RWPE1 (cell line): ENCODE results near the gene TTLL8.

Experiments
- CTCF ChIA-PET: fragments of 350-600 bp; sonication (Branson Sonifier 250); formaldehyde crosslinking; extraction: SDS; loops from one replicate; lab custom pipeline; 2021; lab: Yijun Ruan, JAX
- POLR2A ChIA-PET: fragments of 400-600 bp; formaldehyde crosslinking; extraction: SDS; loops from one replicate; lab custom pipeline; 2020; ENCODE audit warnings: antibody characterized with exemption; ENCODE audit not compliant: low non-redundant PET; lab: Yijun Ruan, JAX
- DNase-seq: peaks from one replicate; pipeline ENCODE4 v3.0.0; 2012; ENCODE audit warnings: low spot score
- H3K27ac ChIP-seq: fragments of 450-650 bp; 2 replicates; pipeline ENCODE4 v1.5.1; 2017
- TF ChIP-seq, protein P1 (sequence below): fragments of 450-650 bp; conservative IDR thresholded peaks from 2 replicates; pipeline ENCODE4 v1.5.1; 2017; ENCODE audit warnings: low read depth, mild to moderate bottlenecking

Gene TTLL8

DNA sequence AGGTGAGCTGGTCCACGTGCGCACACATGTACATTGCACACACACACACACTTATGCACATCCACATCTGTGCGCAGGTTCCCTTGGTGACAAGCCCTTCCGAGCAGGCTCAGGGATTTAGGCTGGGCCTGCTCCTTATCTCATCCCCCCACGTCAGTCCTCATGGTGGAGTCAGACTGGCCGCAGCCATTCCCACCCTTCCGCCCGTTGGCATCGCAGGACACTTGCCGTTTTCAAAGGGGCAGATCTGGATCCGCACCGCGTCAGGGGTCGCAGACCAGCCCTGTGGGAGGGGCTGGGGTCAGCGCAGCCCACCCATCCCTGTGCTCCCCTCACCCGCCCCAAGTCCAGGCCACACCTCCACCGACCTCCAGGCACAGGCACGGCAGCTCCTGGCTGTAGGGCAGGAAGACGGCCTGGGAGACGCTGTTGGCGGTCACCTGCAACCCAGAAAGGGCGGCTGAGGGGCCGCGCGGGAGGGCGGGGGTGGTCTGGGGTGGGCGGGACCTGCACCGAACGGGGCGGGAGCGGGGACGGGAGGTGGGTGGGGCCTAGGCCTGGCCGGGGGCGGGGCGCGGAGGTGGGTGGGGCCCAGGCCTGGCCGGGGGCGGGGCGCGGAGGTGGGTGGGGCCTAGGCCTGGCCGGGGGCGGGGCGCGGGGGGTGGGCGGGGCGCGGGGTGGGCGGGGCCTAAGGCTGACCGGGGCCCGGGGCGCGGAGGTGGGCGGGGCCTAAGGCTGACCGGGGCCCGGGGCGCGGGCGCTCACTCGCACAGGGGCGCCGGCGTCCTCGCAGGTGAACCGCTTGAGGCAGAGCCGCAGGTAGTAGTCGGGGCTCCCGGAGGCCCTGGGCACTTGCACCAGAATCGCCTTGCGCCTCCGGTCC is 58.8 kb downstream of the TTLL8 start:
- DNase-seq: no peak
- ChIA-PET CTCF (no interaction called here), POLR2A (no interaction called here)
- TF ChIP-seq, protein P1, sequence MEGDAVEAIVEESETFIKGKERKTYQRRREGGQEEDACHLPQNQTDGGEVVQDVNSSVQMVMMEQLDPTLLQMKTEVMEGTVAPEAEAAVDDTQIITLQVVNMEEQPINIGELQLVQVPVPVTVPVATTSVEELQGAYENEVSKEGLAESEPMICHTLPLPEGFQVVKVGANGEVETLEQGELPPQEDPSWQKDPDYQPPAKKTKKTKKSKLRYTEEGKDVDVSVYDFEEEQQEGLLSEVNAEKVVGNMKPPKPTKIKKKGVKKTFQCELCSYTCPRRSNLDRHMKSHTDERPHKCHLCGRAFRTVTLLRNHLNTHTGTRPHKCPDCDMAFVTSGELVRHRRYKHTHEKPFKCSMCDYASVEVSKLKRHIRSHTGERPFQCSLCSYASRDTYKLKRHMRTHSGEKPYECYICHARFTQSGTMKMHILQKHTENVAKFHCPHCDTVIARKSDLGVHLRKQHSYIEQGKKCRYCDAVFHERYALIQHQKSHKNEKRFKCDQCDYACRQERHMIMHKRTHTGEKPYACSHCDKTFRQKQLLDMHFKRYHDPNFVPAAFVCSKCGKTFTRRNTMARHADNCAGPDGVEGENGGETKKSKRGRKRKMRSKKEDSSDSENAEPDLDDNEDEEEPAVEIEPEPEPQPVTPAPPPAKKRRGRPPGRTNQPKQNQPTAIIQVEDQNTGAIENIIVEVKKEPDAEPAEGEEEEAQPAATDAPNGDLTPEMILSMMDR: no peak
- H3K27ac ChIP-seq: no peak overlapping the region

DNA sequence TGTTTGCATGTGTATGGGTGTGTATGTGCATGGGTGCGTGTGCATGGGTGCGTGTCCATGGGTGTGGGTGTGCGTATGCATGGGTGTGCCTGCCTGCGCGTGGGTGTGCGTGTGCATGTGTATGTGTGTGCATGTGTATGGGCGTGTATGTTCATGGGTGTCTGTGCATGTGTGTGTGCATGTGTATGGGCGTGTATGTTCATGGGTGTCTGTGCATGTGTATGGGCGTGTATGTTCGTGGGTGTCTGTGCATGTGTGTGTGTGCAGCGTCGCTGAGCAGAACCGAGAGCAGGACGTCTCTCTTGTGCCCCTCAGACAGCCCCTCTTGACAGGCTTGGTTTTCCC is 59.4 kb downstream of the TTLL8 start:
- ChIA-PET CTCF (no interaction called here), POLR2A (no interaction called here)
- TF ChIP-seq, protein P1: no peak
- no peak for DNase-seq
- H3K27ac ChIP-seq: no peak overlapping the region

DNA sequence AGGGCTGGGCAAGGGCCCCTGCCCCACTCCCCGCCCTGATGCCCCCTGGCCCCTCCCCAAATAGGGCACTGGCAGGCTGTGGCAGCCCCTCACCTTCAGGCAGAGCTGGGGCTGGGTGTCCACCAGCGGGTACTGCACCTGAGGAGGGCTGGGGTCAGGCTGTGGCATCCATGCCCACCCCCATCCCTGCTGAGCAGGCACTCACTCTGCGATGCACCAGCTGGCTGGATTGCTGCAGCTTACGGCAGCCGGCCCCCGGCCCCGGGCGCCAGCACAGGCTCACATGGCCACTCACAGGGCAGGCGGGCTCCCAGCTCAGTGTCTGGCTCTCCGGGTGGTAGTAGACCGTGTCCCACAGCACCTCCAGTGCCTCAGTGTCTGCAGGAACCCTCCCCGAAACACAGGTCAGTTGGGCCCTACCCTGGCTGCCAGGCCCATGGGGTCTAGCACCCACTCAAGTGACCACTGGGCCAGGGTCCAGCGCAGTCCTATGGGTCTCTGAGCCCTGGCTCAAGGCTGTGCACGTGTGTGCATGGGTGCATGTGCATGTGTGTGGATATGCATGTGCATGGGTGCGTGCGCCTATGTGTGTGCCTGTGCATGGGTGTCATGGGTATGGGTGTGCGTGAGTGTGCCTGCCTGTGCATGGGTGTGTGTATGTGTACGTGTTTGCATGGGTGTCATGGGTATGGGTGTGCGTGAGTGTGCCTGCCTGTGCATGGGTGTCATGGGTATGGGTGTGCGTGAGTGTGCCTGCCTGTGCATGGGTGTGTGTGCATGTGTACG is 60.0 kb downstream of the TTLL8 start:
- no peak overlapping the region for H3K27ac ChIP-seq
- ChIA-PET CTCF (no interaction called here), POLR2A (no interaction called here)
- TF ChIP-seq, protein P1: no peak
- DNase-seq: no peak

DNA sequence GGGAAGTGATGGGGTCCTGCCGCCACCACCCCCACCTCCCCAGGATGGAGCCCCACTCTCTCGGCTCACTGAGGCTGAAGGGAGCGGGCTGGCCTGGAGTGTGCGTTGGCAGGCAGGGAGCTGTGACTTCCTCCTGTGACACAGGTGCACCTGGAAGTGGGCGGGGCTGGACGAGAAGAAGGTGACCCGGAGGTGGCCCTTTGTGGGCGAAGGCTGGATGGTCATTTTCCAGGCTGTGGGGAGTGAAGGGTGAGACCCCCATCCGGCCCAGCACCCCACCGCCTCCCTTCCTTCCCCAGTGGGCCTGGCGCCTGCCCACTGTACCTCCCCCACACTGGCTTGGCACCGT is 60.9 kb downstream of the TTLL8 start:
- no peak for DNase-seq
- POLR2A ChIA-PET: no interaction called here
- CTCF ChIA-PET: interaction anchor here (0.6 kb wide), 1 partner anchor 45 kb away, joined by 5 read pairs; no protein-coding TSS in a partner anchor
- H3K27ac ChIP-seq: no peak overlapping the region
- TF ChIP-seq, protein P1: no peak

DNA sequence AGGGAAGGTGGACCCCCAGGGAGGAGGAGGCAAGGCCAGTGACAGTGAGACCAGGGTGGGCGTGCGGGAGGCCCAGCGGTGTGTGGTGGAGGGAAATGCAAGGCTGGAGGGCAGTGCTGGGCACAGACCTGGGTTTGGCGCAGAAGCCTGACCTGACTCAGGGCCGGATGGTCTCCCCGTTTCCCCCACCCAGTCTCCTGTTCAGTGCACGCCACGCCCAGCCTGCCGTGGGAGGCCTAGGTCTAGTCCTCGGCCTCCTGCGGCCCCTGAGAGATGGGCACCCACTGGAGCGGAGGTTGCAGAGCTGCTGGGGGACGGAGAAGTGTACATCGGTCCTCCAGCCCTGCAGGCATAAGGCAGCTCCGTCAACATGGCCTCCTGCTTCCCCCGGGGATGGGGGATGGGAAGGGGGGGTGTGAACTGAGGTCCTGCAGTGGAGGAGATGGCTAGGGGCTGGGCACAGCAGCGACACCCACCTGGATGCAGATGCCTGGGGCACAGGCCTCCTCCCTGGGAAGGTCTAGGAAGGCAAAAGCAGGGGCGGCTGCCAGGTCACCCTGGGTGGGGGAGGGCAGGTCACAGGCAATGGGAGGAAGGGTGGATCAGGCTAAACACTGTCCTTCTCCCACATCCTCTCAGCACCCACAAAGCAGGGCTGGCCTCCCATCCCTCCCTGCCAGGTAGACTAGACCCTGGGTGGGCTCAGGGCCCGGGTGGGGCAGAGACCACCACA is 61.4 kb downstream of the TTLL8 start:
- H3K27ac ChIP-seq: peak overlapping the region; percentile 6; the same call in 1 of the 2 replicates
- ChIA-PET POLR2A (no interaction called here), CTCF (interaction anchor here (0.6 kb wide), 1 partner anchor 44 kb away, joined by 5 read pairs; no protein-coding TSS in a partner anchor)
- no peak for DNase-seq
- TF ChIP-seq, protein P1: no peak

DNA sequence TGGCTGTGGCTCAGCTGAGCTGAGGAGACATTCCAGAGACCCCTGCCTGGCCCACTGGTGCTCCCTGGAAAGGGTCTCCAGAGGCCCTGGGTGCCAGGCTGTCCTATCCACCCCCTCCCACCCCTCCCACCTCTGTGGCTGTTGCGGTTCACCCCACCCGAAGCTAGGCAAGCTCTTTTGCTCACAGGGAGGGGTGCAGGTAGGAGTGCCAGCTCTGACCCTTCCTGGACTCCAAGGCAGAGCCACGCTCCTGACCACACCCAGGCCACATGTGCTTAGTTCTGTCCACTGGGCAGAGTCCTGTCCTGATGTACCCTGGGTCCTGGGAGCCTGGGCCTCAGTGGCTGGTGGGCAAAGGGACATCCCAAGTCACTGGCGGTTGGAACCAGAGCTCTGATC is 62.0 kb downstream of the TTLL8 start:
- H3K27ac ChIP-seq: peak overlapping the region; percentile 6; the same call in 1 of the 2 replicates
- DNase-seq: no peak
- POLR2A ChIA-PET: no interaction called here
- TF ChIP-seq, protein P1: no peak
- CTCF ChIA-PET: no interaction called here
